GM19455 (cell line): Measurements from ENCODE around the gene CCDC88C.

Experiments
- ATAC-seq: cut with Tn5 transposase; IDR thresholded peaks from one replicate; pipeline ENCODE4 v1.9.1; 2021; ENCODE audit not compliant: unreplicated experiment

CCDC88C gene

DNA sequence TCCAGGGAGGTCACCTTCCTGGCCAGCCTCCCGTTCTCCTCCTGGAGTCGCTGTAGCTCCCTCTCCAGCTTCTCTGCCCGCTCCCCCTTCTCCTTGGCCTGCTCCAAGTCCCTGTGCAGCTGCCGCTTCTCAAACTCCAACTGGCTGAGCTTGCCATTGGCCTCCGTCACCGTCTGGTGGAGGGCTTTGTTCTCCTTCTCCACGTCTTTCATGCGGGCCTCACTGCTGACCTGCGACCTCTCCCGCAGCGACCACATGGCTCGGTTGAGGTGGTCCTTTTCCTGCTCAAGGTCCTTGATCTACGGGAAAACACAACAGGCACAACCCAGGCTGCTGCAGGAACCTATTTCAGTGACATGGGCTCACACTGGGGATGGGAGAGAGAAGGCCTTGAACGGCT lies 103.8 kb downstream of the CCDC88C start:
- ATAC-seq = no peak

DNA sequence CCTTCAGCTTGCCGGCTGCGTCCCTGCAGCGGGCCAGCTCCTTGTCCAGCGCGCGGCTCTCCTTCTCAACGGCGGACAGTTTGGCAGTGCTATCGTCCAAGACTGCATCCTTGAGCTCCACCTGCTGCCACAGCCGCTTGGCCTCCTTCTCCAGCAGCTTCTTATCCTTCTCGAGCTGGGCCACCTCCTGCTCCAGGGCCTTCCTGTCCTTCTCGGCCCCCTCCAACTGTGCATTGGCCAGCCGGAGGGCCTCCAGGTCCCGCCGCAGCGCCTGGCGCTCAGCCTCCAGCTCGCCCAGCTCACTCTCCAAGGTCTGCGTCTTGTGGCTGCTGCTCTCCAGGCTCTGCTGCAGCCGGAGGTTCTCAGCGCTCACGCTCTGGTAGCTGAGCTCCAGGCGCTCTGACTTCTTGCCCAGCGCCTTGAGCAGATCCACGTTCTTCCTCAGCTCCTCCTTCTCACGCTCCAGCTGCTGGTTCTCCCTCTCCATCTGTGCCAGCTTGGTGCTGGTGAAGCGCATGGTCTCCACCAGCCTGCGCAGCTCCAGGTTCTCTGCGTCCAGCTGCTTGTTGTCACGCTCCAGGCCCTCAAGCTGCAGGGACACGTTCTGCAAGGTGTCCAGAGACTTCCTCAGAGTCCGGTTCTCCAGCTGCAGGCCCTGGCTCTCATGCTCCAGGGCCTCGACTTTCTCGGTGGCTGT lies 104.3 kb downstream of the CCDC88C start:
- ATAC-seq = no peak

DNA sequence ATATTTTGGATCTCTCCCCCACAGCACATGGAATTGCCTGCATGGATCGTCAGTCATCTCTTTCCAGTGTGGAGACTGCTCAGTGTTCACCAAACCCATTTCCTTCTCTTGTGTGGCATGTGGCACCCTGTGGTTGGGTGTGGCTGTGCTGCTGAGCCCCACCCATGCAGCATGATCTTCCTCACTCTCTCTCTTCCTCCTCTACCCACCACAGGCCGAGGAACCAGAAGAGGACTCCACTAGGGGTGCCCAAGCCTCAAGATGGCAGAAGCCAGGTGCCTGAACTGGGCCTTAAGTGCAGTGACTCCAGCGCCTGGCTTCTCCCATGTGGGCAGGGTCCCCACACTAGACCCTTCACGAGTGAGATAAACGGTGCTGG lies 106.3 kb downstream of the CCDC88C start:
- no peak for ATAC-seq

DNA sequence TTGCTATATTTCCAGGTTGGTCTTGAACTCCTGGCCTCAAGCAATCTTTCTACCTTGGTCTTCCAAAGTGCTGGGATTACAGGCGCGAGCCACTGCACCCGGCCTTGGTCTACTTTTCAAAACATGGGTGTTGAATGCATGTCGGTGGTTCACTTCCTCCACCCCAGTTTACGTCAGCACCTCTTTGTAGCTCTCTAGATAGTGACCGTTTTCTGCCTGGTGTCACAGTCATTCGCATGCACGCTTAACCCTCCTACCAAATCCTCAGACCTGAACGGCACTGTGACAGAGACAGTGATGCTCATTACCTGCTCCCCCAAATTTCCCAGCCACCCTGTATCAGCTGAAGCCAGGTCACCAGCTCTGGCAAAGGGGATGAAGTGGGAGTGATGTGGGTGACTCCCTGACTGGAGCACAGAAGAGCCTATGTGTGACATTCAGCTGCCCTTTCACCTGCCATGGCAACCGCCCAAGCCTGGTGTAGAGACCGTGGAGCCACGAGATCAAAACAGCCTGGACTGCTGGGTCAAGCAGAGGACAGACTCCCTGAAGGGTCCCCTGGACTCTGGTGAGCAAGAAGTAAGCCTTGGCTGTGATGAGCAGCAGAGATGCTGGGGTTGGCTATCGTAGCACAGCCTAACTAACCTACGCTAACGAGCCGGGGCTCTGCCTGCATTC lies 106.9 kb downstream of the CCDC88C start:
- ATAC-seq = no peak

DNA sequence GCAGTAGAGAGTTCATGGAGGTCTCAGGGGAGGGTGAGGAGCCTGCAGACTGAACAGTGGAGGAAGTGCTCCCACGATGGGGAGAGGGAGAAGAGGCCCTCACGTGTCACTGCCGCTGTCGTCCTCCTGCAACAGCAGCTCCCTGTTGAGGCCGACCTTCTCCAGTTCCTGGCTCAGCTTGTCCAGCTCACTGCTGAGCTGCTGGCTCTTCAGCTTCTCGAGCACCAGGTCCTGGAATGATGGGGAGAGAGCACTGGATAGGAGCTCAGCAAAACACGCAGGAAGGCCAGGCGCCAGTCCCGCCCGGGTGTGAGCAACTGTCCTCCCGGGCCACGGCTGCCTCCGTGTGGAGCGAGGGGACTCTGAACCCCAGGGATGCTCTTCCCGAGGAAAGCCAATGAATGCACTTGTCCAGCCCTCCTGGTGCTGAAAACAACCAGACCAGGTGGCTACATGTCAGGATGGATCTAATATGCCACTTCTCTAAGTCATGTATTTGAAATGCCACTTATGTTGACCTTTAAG lies 107.8 kb downstream of the CCDC88C start:
- ATAC-seq = no peak

DNA sequence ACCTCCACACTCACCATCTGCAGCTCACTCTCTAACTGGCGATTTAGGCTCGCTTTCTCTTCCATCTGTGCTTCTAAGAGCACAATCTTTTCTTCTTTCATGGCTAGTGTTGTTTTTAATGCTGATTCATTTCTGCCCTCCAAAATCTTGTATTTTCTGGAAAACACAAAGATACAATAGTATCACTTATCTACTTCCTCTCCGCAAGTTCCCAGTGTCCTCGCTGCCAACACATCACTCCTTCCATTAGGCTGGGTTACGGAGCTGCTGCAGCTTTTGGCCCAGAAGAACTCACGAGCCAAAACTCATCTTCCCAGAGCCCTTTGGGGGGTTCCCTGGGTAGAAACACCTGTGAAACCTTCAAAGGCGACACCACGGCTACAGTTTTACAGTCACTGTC lies 109.3 kb downstream of the CCDC88C start:
- ATAC-seq = no peak

DNA sequence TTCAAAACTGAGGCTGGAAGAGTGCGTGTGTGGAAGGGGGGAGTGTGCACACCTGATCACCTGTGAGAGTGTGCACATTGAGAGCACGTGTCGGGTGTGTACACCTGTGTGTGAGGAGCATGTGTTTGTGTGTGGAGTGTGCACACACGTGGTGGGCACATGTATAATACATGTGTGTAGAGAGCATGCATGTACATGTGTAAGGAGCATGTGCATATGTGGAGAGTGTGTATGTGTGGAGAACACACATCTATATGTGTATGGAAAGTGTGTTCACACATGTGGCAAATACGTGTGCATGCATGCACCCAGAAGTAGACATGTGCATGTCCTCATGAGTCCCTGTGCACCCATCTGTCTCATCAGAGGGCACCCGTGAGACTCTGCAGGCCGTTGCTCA lies 110.0 kb downstream of the CCDC88C start:
- ATAC-seq = no peak

DNA sequence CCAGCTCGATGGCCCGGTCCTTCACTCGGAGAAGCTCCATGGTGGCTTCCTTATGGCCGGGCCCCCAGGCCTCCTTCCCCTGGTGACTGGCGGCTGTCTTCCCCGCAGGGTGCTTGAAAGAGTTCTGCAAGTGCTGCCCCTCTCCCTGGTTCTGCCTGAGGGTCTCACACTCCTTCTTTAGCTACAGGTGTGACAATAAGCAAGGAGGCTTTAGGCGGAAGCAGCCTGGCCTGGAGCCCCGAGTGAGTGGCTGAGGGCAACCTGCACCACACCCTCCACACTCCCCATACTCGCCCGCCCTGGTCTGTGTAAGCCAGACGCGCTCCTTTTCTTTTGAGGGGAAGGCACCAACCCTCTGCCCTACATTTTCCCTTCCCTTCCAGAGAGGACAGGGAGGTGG lies 110.6 kb downstream of the CCDC88C start:
- ATAC-seq = no peak

DNA sequence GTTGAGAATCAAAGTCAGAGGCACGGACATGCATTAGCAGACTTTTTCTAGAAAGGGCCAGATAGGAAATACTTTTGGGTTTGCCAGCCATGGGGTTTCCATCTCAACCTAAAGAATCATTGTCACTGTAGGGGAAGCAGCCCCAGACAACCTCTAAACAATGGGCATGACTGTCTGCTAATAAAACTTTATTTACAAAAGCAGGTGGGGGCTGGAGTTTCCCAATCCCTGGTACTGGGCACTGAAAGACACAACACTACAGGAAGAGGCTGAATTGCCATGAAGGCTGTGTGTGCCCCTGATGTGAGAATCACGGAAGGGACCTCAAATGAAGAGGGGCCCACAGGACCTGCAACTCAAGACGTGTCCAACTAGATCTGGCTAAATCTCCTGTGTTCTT lies 111.1 kb downstream of the CCDC88C start:
- no peak for ATAC-seq

DNA sequence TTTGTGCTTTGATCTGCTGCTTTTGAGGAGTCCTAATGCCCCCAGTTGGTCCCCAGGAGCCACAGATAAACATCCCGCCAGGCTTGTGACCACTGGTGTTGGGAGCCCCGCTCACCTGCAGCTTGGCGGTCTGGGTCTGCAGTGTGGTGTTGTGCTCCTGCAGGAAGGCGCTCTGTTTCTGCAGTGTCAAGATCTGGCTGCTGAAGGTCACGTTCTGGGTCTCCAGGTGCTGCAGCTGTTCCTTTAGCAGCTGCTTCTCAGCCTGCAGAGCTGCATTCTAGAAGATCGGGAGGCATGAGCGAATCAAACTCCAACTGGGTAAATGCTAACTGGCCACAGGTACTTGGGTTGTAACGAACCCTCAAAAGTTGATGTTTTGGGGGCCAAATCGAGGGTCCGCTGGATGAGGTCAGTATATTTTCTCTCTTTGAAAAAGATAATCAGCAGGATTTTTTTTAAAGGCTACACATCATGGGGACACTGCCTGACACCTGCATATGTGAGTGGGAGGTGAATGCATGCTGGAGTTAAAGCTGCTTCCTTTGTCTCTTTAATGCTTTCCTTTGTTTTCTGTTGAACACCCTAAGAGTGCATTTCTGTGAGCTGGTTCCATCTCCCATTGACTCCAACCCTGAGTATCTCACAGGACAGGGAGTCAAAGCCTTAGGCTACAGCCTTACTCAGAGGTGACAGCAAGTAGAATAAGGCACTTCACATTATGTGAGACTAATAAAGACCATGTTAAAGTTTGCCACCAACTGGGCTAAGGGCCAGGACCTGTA lies 111.8 kb downstream of the CCDC88C start:
- ATAC-seq = no peak

DNA sequence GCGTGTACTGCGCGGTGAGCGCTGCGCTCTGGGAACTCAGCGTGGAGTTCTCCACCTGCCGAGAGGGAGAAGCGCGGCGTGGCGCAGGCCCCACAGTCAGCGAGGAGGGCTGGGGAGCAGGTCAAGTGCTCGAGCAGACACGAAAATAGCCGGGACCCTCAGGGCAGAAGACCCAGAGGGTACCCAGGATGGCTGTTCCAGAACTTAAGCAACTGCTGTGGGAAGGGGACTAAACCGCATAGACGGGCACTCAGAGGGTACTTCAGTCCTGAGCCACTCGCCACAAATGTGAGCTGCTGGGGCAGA lies 113.7 kb downstream of the CCDC88C start:
- no peak for ATAC-seq

DNA sequence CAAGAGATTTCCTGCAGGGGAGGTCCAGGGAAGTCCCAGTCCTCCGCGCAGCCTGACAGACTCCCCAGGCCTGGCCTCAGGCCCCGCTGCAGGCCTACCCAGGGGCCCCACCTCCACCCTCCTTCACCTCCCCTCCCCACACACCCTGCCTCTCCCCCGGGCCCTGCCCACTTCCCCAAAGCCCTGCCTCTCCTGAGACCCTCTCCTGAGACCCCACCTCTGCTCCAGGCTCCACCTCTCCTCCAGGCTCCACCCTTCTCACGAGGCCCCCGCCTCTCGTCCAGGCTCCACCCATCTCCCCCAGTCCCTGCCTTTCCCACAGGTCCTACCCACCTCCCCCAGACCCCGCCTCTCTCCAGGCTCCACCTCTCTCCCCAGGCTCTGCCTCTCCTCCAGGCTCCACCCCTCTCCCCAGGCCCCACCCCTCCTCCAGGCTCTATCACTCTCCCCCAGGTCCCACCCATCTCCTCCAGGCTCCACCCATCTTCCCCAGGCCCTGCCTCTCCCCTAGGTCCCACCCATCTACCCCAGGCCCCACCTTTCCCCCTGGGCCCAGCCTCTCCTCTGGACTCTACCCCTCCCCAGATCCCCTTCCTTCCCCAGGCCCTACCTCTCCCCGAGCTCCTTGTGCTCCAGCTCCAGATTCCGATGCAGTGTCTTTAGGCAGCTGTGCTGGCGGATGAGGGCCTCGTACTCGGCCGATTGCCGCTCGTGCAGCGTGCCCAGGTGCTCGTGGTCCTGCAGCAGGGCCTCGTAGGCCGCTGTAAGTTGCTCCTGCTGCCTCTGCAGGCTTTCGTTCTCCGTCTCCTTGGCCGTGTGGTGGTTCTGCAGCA lies 114.3 kb downstream of the CCDC88C start:
- ATAC-seq = no peak

DNA sequence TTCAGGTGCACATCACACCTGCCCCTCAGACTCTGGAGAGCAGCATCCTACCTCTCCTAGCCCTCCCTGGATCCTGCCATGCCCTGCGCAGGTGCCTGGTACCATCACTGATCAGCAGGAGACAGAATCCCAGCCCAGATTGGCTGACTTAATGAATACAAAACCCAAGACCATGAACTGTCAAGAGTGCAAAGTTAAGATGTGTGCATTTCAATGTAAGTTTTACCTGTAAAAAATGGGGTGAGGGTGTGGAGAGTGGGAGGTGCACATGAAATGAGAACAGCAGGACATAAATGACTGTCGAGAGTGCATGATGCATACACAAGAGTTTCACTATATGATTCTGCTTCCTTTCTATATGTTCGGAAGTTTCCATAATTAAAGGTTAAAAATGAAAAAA lies 115.2 kb downstream of the CCDC88C start:
- no peak for ATAC-seq

DNA sequence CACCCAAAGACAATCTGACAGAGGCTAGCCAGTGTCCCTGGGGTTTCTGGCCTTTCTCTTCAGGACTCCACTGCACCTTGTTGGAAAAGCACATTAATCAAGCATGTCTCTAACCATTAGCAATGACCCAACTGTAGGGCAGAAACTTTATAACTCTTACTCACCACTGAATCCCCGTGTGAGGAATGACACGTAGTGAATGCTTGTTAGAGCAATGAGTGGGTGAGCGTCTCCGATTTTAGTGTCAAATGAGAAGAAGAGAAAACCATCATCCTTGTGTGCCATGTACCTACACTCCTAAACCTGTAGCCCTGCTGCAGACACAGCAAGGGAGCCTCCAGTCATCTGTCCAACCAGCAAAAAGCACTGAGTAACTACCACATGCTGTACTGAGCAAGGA lies 116.7 kb downstream of the CCDC88C start:
- ATAC-seq = no peak

DNA sequence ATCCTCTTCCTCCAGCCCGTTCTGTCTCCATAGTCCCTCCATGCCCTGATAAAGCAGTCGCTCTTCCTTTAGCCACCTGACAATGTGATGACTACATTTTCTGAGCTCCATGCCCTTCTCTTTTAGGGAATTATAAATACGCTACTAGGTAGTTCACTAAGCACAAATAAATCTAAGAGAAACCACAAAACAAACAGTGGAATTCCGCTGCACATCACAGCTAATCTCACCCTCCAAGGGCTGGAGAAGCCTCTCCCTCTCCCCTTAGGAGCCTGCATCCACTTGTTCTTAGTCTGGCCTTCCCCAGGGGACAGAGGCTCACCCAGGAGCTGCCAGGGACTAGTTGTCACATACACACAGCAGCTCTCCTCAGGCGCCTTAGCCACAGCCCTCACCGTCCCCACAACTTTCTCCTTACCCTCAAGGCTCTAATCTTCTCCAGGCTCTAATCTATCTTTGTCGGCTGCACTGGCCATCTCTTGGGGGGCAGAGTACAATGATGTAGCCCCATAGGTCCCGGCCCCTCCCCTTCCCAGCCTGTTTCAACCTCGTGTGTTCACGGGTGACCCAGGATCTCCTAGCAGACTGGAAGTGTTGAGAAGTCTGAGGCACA lies 117.2 kb downstream of the CCDC88C start:
- ATAC-seq = no peak

DNA sequence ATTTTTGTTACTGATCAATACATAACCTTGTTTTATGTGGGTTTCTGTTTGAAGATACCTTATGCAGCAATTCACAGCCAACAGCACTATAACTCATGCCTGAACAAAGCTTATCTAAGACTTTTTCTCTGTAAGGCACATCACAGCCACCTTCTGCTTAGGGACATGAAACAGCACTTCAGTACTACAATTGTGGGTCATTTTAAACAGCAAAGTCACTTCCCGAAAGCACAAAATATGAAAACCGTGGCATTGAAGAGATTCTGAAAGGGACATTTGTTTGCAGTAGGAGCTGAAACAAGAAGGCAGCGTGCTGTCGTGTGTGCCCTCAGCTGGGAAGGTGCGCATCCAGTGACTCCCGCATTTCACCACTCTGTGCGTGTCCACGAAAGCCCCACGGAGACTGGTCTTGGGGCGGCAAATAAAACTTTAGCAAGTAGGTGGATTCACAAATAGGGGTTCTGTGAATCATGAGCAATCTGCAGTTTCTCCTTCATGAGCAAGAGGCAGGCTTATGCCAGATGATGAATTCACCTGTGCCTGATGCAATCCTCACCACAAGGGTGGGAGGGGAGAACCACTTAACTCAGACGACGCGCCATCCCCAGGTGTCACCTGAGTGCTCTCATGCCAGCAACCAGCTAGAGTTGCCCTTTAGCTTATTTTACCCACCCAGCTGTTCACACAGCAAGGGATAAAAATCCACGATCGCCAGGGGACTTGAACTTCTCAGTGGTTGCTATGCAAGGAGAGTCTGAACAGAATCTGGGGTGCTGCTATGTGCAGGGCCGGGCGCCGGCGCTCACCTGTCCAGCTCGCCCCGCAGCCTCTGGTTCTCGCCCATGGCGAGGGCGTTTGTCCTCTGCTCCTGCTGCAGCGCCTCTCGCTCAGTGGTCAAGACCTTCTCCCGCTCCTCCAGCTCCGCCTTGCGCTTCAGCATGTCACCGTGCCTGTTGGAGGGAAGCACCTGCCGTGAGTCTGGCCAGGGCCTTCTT lies 118.2 kb downstream of the CCDC88C start:
- no peak for ATAC-seq

DNA sequence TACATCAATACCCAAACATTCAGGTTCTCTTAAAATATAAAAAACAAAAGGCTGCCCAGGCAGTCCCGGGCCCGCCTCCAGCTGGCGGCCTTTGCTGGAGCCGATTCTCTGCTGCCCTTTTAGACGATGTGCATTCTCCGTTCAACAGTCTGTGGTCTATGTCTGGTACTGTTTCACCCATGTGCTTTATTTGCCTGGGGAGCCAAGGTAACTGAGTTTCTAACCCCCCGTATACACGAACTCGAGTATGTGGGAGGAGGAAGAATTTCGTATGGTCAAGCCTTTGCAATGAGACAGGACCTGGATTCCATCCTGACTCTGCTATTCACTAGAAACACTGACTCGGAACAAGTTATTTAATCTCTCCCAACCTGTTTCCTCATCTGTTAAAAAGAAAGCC lies 119.0 kb downstream of the CCDC88C start:
- no peak for ATAC-seq

DNA sequence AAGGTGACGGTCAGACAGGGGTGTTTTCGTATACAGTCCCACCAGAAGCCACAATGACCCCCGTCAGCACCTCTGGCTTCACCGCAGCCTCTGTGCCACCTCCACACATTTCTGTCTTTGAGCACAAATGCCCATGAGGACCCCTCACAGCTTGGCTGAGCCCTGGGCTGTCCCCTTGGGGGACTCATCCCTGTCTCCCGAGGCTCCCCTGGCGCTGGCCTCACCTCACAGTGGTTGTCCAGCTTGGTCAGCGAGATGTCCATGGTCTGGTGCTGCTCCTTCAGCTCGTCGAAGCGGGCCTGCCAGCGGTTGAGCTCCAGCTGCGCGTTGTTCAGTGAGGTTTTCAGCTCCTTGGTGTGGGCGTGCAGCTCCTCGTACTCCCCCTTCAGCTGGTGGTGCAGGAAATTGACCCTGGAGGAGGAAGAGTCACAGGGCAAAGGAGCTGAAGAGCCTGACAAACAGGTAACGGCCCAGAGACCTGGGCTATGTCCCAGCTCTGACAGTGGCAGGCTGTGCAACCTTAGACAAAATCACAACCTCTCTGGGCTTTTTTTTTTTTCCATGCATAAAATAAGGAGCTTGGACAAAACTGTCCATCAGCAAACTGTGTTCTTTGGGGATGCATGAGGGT lies 120.4 kb downstream of the CCDC88C start:
- no peak for ATAC-seq
